ENCODE data around the gene ERF.

Gene ERF

DNA sequence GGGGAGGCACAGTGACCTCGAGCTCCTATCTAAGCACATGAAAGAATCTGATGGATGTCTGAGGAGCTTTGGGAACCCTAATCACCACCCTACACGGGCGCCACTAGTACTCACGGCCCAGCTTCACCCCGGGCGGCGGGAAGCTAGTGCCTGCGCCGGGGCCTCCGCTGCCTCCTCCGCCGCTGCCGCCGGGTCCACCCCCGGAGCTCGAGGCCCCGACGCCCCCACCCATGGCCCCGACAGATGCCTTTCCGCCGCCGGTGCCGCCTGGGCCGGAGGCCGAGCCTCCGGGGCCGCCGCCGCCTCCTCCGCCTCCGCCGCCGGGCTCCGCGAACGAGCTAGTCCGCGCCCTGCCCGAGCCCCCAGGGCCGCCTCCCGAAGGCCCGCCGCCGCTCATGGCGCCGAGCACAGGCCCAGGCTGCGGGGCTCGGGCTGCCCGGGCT is 12.8 kb downstream of the ERF start:
- no peak for DNase-seq (ENCODE audit: low read depth)

DNA sequence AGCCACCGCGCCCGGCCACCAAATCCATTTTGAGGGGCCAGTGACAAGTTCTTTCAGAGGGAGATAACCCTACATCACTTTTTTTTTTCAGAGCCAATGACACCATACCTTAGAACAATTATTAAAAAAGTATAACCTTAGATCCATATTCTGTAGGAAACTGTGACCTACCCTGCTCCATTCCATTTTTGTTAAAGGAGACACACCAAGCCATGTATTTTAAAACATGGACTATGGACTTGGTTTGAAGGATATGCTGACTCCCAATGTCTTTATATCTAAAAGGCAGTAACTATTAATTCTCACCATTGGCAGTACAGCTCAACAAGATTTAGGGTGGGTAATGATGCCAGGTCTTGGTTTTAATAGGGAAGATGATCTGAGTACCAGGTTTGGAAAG is 13.6 kb downstream of the ERF start:
- DNase-seq (ENCODE audit: low read depth) = no peak

DNA sequence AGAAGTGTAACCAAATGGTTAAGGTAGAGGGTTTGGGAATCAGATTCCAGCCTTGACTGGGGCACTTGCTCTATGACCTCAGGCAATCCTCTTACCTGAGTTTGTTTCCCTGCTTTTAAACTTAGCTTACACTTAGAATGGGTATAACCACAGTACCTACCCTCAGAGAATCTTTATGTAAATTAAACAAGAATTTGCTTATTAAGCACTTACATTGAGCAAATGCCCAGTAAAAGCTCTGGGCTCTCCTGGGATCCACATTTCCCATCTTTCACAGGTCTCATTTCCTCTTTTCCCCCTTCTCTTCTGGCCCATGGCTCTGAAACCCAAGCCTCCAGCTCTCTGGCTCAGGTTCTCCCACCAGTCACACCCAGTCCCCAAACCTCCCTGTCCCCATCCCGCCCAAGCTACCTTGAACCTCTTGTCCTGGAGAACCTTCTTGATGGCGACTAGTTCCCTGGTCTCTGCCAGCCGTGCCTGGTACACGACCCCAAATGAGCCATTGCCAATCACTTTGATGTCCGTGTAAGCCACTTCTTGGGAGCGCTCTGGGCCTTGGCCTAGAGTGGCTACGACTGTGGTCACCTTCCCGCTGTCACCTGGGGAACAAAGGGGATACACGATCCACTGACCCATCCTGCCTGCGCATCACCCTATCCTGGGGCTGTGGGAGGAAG is 15.2 kb downstream of the ERF start:
- no peak for DNase-seq (ENCODE audit: low read depth)

DNA sequence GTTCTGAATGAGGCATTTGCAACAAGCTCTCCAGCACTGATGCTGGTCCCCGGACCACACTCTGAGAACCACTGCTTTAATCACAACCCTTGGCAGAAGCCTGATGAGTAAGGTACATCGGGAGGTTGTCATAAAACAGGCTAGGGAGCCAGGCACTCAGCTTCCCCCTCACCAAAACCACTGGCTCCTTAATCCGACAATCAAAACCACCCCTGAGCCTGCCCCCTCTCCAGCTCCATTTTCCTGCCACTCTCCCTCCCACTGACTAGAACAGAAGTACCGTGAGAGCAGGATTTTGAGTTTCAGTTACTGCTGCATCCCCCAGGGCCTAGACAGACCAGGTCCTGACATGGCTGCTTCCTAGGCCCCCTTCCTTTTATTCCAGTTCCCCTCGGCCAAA is 19.7 kb downstream of the ERF start:
- no peak for DNase-seq (ENCODE audit: low read depth)

DNA sequence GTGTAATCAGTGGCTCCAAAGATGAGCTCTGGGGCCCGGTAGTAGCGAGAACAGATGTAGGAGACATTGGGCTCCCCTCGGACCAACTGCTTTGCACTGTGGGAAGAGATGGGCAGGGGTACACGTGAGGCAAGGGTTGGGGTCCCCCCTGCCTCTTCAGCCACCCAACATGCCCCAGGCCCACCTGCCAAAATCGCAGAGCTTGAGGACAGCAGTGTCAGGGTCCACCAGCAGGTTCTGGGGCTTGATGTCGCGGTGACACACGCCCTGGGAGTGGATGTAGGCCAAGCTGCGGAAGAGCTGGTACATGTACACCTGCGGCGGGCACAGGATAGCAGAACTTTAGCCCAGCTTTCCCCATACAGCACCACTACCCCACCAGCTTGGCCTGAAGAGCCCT is 20.6 kb downstream of the ERF start:
- no peak for DNase-seq (ENCODE audit: low read depth)

DNA sequence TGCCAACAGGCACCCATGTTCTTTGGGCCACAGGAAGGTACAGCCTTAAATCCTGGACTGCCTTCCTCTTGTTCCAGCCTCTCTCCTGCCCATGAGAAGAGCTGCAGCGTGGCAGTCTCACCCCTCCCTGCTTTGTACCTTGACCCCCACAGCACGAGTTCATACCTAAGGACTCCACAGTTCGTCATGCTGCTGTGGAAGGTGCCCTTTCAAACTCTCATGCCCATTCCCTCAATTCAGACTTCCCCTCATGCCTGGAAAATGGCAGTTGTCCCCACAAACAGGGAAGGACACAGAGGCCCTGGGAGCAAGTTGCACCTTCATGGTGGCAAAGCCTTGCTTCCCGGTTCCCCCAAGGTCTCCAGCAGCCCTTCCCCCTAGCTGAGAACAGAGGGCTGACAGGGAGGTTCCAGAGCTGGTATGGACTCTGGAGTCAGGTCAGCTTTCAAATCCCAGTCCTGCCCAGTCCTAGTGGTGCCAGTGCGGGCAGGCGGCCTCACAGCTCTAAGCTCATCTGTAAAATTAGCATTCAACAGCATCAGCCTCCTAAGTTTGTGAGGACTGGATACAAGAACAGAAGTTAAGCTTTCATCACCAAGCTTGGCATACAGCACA is 21.1 kb downstream of the ERF start:
- DNase-seq (ENCODE audit: low read depth) = no peak

DNA sequence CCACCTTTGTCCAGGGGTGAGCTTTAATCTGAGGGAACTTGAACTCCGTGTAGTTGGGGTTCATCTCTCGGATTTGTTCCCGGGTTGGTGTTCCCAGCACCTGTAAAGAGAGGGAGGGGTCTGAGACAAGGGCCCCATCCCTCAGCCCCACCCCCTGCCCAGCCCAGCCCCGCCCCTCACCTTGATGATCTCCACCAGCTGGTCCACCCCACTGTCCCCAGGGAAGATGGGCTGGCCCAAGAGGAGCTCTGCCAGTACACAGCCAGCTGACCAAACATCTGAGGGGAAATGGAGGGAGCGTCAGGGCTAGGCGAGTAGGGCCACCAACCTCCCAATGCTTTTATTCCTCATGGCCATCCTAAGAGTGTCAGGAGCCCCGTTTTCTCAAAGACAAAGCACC is 21.8 kb downstream of the ERF start:
- DNase-seq (ENCODE audit: low read depth) = no peak

DNA sequence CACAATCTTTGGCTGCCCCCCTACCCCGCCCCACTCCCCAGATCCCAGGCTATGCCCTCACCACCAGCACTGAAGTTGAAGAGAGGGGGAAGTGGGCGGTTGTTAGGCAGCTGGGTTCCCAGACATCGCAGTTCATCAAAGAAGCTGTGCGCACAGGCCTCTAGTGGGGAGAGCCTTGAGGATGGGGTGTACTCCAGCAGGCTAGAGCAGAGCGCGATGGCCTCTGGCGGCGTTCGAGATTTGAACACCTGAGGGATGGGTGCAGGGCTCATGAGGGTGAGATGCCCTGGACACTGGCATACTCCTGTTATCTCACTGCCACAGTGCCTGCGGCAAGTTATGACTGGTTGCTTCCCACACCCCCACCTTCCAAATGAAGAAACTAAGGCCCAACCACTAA is 22.5 kb downstream of the ERF start:
- no peak for DNase-seq (ENCODE audit: low read depth)

DNA sequence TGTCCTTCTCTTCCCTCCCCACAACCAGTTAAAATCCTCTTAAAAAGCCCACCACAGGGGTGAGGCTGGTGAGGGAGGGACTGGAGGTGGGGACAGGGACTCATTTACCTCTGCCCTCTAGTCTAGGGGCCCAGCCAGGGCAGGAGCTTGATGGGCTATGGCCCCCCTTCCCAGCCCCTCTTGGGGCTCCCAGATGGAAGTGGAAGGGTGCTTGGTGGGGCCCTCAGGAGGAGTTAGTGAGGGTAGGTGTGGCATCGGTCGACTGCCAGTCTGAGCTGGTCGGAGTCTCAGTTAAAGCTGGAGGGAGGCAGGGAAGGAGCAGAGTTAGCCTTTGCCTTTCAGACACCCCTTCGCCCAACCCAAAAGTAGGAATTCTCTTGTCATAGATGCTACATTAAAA is 24.4 kb downstream of the ERF start:
- DNase-seq (ENCODE audit: low read depth) = no peak

DNA sequence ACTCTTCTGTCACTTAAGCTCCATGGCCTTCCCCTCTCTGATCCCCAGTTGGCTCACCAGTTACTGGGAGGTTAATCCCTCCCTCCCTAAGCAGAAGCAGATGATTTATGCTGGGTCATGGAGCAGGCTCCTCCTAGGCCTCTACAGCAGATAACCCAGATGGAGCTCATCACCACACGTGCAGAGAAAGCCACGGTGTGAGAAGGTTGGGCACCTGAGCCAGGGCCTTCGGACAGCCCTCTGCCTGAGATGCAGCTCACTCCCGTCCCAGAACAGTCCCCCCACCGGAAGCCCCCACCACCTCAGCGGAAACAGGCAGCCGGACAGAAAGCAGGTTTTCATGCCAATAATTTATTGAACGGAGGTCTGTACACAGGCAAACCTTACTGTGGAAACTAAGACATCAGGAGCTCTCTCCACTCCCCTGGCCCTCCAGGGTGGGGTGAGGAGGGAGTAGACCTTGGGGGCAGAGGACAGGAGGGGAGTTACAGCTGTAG is 25.0 kb downstream of the ERF start:
- no peak for DNase-seq (ENCODE audit: low read depth)

DNA sequence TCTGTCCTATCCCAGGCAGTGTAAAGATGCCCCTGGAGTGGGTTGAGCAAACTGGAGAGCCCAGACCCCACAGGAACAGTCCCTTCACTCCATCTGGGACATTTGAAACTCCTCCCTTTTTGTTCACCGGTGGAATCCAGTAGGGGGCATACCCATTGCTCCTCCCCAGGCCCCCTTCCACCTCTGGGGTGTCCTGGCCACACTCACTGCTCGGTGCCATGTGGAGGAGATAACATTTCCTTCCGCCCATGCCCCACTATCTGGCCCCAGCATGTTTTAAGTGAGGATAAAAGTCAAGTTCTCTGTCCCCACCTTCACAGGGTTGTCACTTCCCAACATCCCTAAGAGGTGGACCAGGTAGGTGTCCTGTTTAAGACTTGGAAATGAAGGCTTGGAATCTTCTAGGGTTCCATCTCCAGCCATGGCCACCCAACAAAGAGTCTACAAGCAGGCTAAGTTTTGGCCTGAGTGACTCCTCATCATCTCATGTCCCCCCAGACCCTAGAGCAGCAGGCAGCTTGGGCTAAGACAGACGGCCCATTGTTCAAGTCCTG is 25.6 kb downstream of the ERF start:
- DNase-seq (ENCODE audit: low read depth) = no peak

DNA sequence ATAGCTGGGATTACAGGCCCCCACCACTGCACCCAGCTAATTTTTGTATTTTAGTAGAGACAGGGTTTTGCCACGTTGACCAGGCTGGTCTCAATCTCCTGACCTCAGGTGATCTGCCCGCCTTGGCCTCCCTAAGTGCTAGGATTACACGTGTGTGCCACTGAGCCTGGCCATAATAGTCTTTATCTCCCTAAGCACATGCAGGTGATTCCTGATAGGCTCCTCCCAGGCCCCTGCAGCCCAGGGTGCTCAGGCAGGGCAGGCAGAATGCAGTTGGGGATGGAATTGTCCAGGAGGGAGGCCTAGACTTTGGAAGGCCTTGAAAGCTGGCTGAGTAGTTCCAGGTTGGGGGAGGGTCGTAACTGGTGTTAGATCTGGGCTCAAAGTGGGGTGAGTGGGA is 26.3 kb downstream of the ERF start:
- no peak for DNase-seq (ENCODE audit: low read depth)

DNA sequence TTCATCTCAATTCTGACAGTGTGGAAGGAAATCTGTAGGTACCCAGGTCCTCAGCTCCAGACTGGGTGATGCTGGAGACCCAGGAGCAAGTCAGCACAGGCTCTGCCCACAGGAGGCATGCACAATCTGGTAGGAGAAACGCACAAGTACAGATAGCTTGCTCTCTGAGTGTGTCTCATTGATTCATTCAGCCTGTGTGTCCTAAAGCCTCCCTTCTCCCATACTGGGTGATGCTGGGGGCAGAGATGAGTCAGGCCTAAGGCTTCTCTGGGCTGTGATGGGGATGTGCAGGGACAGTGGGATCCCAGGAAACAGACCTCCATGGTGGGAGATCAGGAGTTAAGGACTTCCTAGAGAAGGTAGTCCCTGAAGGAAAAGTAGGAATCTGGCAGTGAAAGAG is 28.0 kb downstream of the ERF start:
- DNase-seq (ENCODE audit: low read depth) = no peak

DNA sequence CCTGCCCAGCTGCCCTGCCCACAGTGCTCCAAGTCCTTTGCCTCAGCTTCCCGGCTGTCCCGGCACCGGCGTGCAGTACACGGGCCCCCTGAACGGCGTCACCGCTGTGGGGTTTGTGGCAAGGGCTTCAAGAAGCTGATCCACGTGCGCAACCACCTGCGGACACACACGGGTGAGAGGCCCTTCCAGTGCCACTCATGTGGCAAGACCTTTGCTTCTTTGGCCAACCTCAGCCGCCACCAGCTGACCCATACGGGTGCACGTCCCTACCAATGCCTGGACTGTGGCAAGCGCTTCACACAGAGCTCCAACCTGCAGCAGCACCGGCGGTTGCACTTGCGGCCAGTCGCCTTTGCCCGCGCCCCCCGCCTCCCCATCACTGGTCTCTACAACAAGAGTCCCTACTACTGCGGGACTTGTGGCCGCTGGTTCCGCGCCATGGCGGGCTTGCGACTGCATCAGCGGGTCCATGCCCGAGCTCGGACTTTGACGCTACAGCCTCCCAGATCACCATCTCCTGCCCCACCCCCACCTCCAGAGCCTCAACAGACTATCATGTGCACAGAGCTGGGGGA is 29.1 kb downstream of the ERF start:
- DNase-seq (ENCODE audit: low read depth) = no peak

DNA sequence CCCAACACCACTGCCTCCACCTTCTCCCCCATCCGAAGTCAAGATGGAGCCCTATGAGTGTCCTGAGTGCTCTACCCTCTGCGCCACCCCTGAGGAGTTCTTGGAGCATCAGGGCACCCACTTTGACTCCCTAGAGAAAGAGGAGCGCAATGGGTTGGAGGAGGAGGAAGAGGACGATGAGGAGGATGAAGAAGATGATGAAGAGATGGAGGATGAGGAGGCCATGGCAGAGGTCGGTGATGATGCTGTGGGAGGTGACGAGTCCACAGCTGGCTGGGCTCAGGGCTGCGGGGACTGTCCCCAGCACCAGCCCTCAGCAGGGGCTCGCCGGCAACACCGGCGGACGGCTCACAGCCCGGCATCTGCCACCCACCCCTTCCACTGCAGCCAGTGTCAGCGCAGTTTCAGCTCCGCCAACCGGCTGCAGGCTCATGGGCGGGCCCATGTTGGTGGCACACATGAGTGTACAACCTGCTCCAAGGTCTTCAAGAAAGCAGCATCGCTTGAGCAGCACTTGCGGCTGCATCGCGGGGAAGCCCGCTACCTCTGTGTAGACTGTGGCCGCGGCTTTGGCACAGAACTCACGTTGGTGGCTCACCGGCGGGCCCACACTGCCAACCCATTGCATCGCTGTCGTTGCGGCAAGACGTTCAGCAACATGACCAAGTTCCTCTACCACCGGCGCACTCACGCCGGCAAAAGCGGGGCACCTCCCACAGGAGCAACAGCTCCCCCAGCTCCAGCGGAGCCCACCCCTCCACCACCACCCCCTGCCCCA is 29.8 kb downstream of the ERF start:
- DNase-seq (ENCODE audit: low read depth) = no peak

DNA sequence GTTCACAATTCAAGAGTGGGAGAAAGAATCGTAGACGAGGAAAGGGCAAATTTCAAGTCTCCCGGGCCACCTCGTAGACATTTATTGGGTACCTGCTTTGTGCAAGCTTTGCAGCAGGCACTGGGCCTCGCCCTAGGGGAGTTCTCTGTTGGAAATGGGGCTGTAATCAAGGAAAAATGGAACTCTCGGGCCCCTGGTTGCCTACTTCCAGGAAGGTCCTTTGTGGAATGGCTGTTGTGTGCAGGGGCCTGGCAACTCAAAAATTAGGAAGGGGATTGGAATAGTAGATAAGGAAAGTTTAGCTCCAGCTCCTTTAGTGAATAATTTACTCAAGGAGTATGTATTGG is 34.2 kb downstream of the ERF start:
- no peak for DNase-seq (ENCODE audit: low read depth)

DNA sequence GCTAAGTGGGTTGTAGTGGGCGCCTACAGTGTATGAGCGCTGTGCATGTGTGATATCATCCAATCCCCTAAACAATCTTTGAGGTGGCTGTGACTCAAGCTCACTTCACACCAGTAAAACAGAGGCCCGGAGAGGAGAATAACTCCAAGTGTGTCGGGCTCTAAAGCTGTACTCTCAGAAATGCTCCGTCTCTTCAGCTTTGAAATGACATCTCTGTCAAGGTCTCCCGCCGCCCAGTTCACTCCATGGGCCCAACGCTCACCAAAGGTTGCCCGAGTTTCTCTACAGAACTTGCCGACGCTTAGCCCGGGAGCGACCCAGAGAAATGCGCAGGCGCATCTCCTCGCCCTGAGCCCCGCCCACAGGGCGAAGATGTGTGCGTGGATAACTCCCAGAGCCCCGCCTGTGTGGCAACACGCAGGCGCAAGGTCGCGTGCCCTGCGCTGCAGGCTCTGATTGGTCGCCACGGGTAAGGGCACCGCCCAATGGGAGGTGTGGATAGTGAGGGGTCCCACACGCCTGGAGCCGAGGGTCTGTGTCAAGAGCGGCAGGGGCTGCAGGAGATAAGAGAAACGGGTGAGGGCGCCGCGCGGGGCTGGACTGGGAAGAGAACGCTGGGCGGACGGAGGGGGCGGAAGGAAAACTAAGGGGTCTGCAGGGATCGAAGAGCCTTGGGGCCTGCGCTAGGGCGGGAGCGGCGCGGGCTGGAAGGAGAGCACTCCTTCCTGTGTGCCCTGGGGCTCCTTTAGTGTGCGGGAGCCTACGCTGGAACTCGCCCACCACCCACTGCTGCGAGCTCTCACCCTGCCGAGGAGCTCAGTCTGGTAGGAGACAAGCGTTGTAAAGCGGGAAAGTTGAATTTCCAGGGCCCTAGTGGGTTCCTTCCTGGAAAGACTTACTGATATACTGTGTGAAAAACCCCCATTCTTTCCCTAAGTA is 34.8 kb downstream of the ERF start, which contains the start of gene ZNF526:
ZNF526 (plus strand) TSS at position 501 of the 939 bp plus-strand sequence. CDS start 4,092 bp downstream, outside the sequence.
- peak; percentile 93 for DNase-seq (ENCODE audit: low read depth)

DNA sequence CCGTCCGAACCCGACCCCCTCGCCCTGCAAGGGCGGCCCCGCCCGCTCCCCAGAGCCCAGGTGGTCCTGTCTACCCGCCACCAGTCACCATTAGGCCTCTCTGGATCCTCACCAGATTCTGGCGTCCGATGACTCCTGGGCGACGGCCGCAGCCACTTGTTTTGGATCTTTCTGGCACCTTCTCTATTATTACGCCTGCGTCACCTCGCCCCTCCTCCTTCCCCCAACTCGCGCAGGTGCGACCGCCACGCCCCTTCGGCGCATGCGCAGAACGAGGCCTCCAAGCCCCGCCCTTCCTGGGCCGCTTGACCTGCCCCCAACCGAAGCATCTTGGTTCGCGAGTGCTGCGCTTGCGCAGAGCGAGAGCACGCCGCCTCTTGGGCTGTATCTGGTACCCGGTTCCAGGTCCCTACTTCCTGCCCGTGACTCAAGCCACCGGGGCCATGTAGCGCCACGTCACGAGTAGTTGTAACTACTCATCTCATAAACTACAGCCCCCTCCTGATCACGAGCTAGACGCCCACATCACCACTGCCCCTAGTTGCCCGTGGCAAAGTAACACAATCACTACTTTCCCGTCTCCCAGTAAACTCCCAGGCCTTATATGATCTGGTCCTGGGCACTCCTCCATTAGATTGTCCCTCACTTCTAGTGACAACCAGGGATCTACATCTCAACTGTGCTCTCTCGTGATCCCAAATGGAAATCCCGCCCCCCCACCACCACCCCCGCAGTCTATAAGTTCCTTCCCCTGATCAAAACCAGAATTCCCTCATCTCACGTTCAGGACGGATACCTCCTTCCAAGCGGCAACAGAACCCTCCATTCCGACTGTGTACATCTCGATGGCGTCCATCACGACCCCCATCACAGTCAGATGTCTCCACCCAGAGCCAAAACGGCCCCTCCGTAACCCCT is 37.1 kb downstream of the ERF start, which contains the start of gene DEDD2:
DEDD2 (minus strand) TSS at position 158 of the 918 bp plus-strand sequence. CDS start 670 bp downstream, outside the sequence.
- DNase-seq (ENCODE audit: low read depth) = peak; percentile 99

DNA sequence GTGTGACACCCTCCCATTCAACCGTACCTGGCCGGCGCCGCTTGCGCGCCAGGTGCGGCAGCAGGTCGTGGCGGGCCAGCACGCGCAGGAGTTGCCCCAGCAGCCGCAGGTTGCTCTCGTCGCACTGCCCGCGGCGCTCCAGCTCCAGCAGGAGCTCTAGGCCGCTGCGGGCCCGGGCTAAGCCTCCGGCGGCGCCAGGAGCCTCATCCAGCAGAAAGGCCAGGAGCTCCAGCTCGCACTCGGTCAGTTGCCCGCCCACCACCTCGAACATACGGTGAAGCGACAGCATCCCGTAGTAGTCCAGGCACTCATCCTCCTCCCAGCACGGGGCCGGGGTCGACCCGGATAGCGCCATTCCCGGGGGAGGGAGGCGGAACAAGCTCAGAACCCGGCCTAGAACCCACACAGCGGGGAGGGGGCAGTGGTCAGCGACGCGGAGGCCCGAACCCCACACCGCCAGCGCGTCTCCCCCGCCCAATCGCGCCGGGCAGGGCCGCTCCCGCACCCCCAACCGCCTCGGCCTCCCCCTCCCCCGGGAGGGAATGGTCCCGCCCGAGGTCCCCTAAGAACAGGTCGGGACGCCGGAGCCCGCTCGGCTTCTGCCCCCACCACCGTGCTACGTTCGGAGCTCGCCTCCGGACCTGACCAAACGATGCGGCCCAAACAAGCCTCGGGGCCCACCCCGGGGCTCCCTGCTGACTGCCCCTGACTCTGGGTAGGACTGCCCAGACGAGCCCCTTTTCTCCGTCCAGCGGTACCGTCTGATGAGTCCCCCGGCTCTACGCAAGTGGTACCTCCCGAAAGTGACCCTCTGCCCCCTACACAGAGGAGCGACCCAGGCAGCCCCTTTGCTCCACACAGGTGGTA is 38.0 kb downstream of the ERF start:
- DNase-seq (ENCODE audit: low read depth) = no peak
